ENCODE data around the gene KLK11. TPM values are rescaled to one million over a fixed set of nuclear protein-coding genes. Genes with fewer than 3 reads are reported as not detected.

The KLK11 gene
- total and polyA plus RNA-seq, 4 experiments from 2014 or later, result not detected

DNA sequence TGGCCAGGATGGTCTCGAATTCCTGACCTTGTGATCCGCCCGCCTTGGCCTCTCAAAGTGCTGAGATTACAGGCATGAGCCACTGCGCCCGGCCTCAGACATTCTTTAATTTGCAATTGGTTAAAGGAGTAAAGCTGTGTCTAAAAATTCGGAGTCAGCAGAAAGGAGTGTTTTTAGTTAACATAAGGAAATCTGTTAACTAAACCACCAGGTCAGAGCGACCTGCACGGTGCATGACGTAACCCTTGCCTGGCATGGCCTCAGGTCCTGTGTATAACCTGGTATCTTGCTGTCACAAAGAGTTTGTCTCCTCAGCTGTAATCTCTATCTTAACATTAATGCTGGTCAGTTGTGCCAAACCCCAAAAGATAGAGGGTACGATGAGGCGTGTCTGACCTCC lies 17.9 kb upstream of the KLK11 start:
- intact Hi-C loops (cut with micrococcal nuclease), result no loop called here
- ChIA-PET POLR2A (ENCODE audit: partially characterized antibody) (no interaction called here), CTCF (ENCODE audit: partially characterized antibody) (no interaction called here)
- Histone ChIP-seq H3K27me3 (ENCODE audit: insufficient read depth, low read length) (no peaks in the 10 kb centered on the region), H3K27ac (ENCODE audit: low read depth, low read length) (no peak overlapping the region), H3K9me3 (ENCODE audit: control insufficient read depth in 1 of 2, low read length in 2 of 2) (no peaks in the 10 kb centered on the region), H3K4me1 (ENCODE audit: insufficient read depth, low read length) (no peaks in the 10 kb centered on the region), H3K36me3 (ENCODE audit: insufficient read depth, low read length) (no peaks in the 10 kb centered on the region), H3K4me3 (ENCODE audit: low read length in 2 of 2) (no peak overlapping the region)
- H3K27ac Mint-ChIP-seq, result no peak overlapping the region
- H3K4me1 Mint-ChIP-seq, result no peaks in the 10 kb centered on the region
- H3K27me3 Mint-ChIP-seq, result peaks cover 11 to 12% of the 10 kb centered on the region in 2 donors
- no peak for DNase-seq
- H3K9me3 Mint-ChIP-seq, result peaks cover 0 to 4% (median 3%) of the 10 kb centered on the region in 8 donors
- no peak overlapping the region for H3K4me3 Mint-ChIP-seq
- H3K36me3 Mint-ChIP-seq, result no peaks in the 10 kb centered on the region

DNA sequence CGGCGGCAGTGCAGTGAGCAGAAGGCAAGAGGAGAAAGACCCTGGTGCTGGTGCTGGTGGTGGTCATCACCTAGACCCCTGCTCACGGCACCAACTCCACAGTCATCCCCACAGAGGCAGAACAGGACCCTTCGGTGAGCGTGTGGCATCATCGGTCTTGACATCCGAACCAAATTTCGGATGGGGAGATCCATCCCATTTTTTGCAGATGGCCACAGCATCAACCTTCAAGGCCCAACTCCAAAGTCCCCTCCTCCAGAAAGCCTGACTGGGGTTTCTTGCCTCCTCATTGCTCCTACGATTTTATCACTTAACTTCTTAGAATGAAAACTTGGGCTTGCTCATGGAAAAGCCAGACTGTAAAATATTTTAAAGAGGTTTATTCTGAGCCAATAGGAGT lies 17.1 kb upstream of the KLK11 start:
- Mint-ChIP-seq H3K27ac (peak overlapping the region in 1 of 7 donors; percentile 81), H3K4me3 (no peak overlapping the region), H3K9me3 (no peaks in the 10 kb centered on the region), H3K27me3 (peaks cover 5 to 6% of the 10 kb centered on the region in 2 donors), H3K4me1 (no peaks in the 10 kb centered on the region), H3K36me3 (no peaks in the 10 kb centered on the region)
- H3K4me1 ChIP-seq (ENCODE audit: insufficient read depth, low read length), result no peaks in the 10 kb centered on the region
- ChIA-PET POLR2A (ENCODE audit: partially characterized antibody) (no interaction called here), CTCF (ENCODE audit: partially characterized antibody) (no interaction called here)
- DNase-seq, result no peak
- intact Hi-C loops (cut with micrococcal nuclease), result no loop called here
- H3K27me3 ChIP-seq (ENCODE audit: insufficient read depth, low read length), result no peaks in the 10 kb centered on the region
- H3K27ac ChIP-seq (ENCODE audit: low read depth, low read length), result no peak overlapping the region
- H3K36me3 ChIP-seq (ENCODE audit: insufficient read depth, low read length), result no peaks in the 10 kb centered on the region
- H3K4me3 ChIP-seq (ENCODE audit: low read length in 2 of 2), result no peak overlapping the region
- no peaks in the 10 kb centered on the region for H3K9me3 ChIP-seq (ENCODE audit: control insufficient read depth in 1 of 2, low read length in 2 of 2)

DNA sequence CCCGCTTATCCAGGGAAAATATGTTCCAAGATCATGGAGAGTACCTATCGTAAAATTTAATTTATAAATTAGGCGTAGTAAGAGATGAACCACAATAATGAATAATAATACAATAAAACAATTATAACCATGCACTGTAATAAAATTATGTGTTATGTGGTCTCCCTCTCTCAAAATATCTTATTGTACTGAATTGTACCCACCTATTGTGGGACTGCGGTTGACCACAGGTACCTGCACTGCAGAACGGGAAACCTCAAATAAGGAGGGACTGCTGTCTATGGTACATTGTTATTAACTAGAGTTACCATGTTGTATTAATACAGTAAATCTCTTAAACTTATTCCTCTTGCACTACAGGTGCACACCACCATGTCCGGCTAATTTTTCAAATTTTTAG lies 13.7 kb upstream of the KLK11 start:
- H3K4me3 ChIP-seq (ENCODE audit: low read length in 2 of 2), result no peak overlapping the region
- H3K27ac Mint-ChIP-seq, result no peak overlapping the region
- no peak for DNase-seq
- no peaks in the 10 kb centered on the region for H3K27me3 Mint-ChIP-seq
- H3K4me1 Mint-ChIP-seq, result no peaks in the 10 kb centered on the region
- H3K9me3 Mint-ChIP-seq, result no peaks in the 10 kb centered on the region
- no peaks in the 10 kb centered on the region for H3K9me3 ChIP-seq (ENCODE audit: control insufficient read depth in 1 of 2, low read length in 2 of 2)
- ChIA-PET POLR2A (ENCODE audit: partially characterized antibody) (no interaction called here), CTCF (ENCODE audit: partially characterized antibody) (interaction anchor here (1.1 to 1.5 kb wide), 2 partner anchors 19 to 57 kb away, joined by 3 read pairs; no protein-coding TSS in a partner anchor)
- H3K36me3 ChIP-seq (ENCODE audit: insufficient read depth, low read length), result no peaks in the 10 kb centered on the region
- no peak overlapping the region for H3K27ac ChIP-seq (ENCODE audit: low read depth, low read length)
- no peaks in the 10 kb centered on the region for H3K4me1 ChIP-seq (ENCODE audit: insufficient read depth, low read length)
- H3K4me3 Mint-ChIP-seq, result no peak overlapping the region
- no peaks in the 10 kb centered on the region for H3K27me3 ChIP-seq (ENCODE audit: insufficient read depth, low read length)
- intact Hi-C loops (cut with micrococcal nuclease), result no loop called here
- H3K36me3 Mint-ChIP-seq, result no peaks in the 10 kb centered on the region

DNA sequence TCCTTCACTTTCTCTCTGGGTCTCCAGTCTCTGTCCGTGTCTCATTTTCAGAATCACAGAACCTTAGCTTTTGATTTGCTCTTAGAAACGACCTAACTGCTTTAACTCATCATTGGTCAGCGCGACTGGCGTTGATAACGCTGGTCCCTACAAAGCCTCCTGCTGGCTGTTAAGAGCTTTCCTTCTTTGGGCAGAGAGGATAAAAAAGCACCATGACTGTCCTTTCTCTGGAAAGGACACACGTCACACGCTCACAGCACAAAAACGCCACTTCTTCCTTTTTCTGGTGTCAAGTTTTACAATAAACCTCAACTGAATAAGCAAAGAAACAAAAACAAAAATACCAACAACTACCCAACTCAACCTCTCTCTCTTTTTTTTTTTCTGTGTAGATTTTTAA lies 10.1 kb upstream of the KLK11 start:
- no peaks in the 10 kb centered on the region for H3K36me3 ChIP-seq (ENCODE audit: insufficient read depth, low read length)
- no peaks in the 10 kb centered on the region for H3K9me3 ChIP-seq (ENCODE audit: control insufficient read depth in 1 of 2, low read length in 2 of 2)
- DNase-seq, result no peak
- ChIA-PET POLR2A (ENCODE audit: partially characterized antibody) (no interaction called here), CTCF (ENCODE audit: partially characterized antibody) (no interaction called here)
- H3K4me1 ChIP-seq (ENCODE audit: insufficient read depth, low read length), result no peaks in the 10 kb centered on the region
- no peaks in the 10 kb centered on the region for H3K27me3 ChIP-seq (ENCODE audit: insufficient read depth, low read length)
- Mint-ChIP-seq H3K4me1 (no peaks in the 10 kb centered on the region), H3K9me3 (no peaks in the 10 kb centered on the region), H3K27ac (no peak overlapping the region), H3K4me3 (no peak overlapping the region), H3K27me3 (peaks cover 9% of the 10 kb centered on the region in 2 donors), H3K36me3 (no peaks in the 10 kb centered on the region)
- H3K27ac ChIP-seq (ENCODE audit: low read depth, low read length), result no peak overlapping the region
- intact Hi-C loops (cut with micrococcal nuclease), result no loop called here
- H3K4me3 ChIP-seq (ENCODE audit: low read length in 2 of 2), result no peak overlapping the region

DNA sequence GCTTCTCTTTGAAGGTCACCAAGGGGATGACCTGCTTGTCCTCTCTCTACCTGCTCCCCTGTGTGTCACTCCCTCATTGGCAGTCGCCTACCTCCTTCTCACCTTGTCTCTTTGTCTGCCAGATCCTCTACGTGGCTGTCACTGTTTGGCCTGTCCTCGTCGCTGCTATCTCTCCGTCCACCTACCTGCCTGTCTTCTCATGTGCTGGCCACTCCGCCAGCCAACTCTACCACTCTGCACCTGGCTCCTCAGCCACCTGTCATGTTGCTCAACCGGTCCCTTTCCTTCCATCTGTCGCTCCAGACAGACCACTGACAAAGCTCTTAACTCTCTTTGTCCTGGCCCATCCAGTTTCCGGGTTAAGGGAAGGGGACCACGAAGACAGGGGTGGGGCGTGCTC lies 8.3 kb upstream of the KLK11 start, which contains the start of gene KLK12:
Gene KLK12 (minus strand): TSS at position 299 of the 400 bp plus-strand sequence. CDS start 381 bp downstream, outside the sequence.
- no peak for DNase-seq
- Histone ChIP-seq H3K36me3 (ENCODE audit: insufficient read depth, low read length) (no peaks in the 10 kb centered on the region), H3K27ac (ENCODE audit: low read depth, low read length) (no peak within 1 kb of the TSS), H3K4me3 (ENCODE audit: low read length in 2 of 2) (no peak within 1 kb of the TSS), H3K27me3 (ENCODE audit: insufficient read depth, low read length) (no peaks in the 10 kb centered on the region), H3K9me3 (ENCODE audit: control insufficient read depth in 1 of 2, low read length in 2 of 2) (no peaks in the 10 kb centered on the region), H3K4me1 (ENCODE audit: insufficient read depth, low read length) (no peaks in the 10 kb centered on the region)
- CTCF ChIA-PET (ENCODE audit: partially characterized antibody), result no interaction called here
- Mint-ChIP-seq H3K4me1 (no peaks in the 10 kb centered on the region), H3K9me3 (peaks cover 0 to 3% (median 0%) of the 10 kb centered on the region in 8 donors), H3K36me3 (no peaks in the 10 kb centered on the region), H3K4me3 (no peak within 1 kb of the TSS), H3K27me3 (peaks cover 16 to 19% of the 10 kb centered on the region in 2 donors), H3K27ac (peak within 1 kb of the TSS in 2 of 7 donors; percentile 29 to 44)
- POLR2A ChIA-PET (ENCODE audit: partially characterized antibody), result no interaction called here
- intact Hi-C loops (cut with micrococcal nuclease), result no loop called here

DNA sequence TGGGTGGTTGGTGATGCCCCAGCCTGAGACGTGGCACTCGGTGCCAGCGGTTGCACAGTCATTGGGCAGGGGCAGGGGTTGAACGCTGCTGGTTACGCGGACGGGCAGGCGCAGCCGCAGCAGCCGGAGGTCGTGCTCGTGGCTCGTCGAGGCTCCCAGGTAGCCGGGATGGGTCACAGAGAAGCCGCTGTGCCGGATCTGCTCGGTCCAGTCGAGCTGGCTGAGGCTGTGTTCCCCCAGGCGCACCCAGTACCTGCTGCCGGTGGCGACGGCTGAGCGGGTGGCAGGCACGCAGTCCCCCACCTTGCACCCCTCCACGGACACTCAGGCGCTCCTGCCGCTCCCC lies 5.4 kb upstream of the KLK11 start:
- H3K27me3 Mint-ChIP-seq, result peaks cover 20 to 28% of the 10 kb centered on the region in 2 donors
- H3K4me1 Mint-ChIP-seq, result peaks cover 0 to under 1% (median 0%) of the 10 kb centered on the region in 4 donors
- Histone ChIP-seq H3K36me3 (ENCODE audit: insufficient read depth, low read length) (no peaks in the 10 kb centered on the region), H3K27me3 (ENCODE audit: insufficient read depth, low read length) (no peaks in the 10 kb centered on the region), H3K27ac (ENCODE audit: low read depth, low read length) (no peak overlapping the region), H3K9me3 (ENCODE audit: control insufficient read depth in 1 of 2, low read length in 2 of 2) (no peaks in the 10 kb centered on the region), H3K4me3 (ENCODE audit: low read length in 2 of 2) (no peak overlapping the region), H3K4me1 (ENCODE audit: insufficient read depth, low read length) (no peaks in the 10 kb centered on the region)
- H3K27ac Mint-ChIP-seq, result no peak overlapping the region
- H3K9me3 Mint-ChIP-seq, result peaks cover 0 to 3% (median 0%) of the 10 kb centered on the region in 8 donors
- CTCF ChIA-PET (ENCODE audit: partially characterized antibody), result no interaction called here
- no peak overlapping the region for H3K4me3 Mint-ChIP-seq
- intact Hi-C loops (cut with micrococcal nuclease), result no loop called here
- DNase-seq, result no peak
- H3K36me3 Mint-ChIP-seq, result no peaks in the 10 kb centered on the region
- POLR2A ChIA-PET (ENCODE audit: partially characterized antibody), result no interaction called here

DNA sequence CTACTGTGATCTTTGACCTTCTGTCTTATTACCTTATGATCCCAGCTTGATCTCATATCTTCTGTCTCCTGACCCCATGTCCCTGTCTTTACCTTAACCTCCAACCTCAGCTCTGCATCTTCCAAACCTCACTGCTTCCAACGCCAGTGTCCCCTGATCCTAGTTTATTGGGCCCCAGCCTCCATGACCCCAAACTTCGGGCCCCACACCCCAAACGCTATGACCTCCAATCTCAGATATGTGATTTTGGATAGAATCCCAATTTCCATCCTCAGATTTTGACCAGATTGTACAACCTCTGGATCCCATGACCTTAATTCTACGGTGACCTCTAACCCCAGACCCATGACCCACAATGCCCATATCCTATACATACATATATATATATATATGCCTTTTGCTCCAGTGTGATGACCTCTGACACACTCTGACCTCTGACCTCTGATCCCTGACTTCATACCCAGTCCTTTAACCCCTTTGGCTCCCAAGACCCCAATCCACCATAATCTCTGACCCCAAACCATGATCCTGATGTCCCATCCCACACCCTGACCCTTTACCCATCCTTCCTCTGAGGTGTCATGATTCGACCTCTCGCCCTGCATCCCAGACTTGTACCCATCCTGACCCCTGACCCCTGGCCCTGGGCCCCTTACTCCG lies 4.9 kb upstream of the KLK11 start:
- H3K9me3 ChIP-seq (ENCODE audit: control insufficient read depth in 1 of 2, low read length in 2 of 2), result no peaks in the 10 kb centered on the region
- no peak overlapping the region for H3K27ac ChIP-seq (ENCODE audit: low read depth, low read length)
- intact Hi-C loops (cut with micrococcal nuclease), result no loop called here
- no peaks in the 10 kb centered on the region for H3K4me1 ChIP-seq (ENCODE audit: insufficient read depth, low read length)
- no peaks in the 10 kb centered on the region for H3K36me3 ChIP-seq (ENCODE audit: insufficient read depth, low read length)
- H3K27ac Mint-ChIP-seq, result peak overlapping the region in 1 of 7 donors; percentile 48
- peaks cover 0 to 3% (median under 1%) of the 10 kb centered on the region in 4 donors for H3K4me1 Mint-ChIP-seq
- H3K27me3 Mint-ChIP-seq, result peaks cover 23 to 31% of the 10 kb centered on the region in 2 donors
- H3K36me3 Mint-ChIP-seq, result no peaks in the 10 kb centered on the region
- no peak overlapping the region for H3K4me3 Mint-ChIP-seq
- ChIA-PET POLR2A (ENCODE audit: partially characterized antibody) (no interaction called here), CTCF (ENCODE audit: partially characterized antibody) (no interaction called here)
- no peak overlapping the region for H3K4me3 ChIP-seq (ENCODE audit: low read length in 2 of 2)
- no peaks in the 10 kb centered on the region for H3K27me3 ChIP-seq (ENCODE audit: insufficient read depth, low read length)
- H3K9me3 Mint-ChIP-seq, result peaks cover 0 to 4% (median 0%) of the 10 kb centered on the region in 8 donors
- DNase-seq, result no peak
